CD4-positive, alpha-beta T cell treated with Interleukin-12 subunit alpha and Interleukin-12 subunit beta, for 1 hour (primary cell): ENCODE data around the gene NPIPB2.
"Not testable (repeated sequence)": the region's sequence is repeated elsewhere in the genome, so short reads cannot be mapped to it uniquely, and the experiment has no call there.

Source experiments
- DNase-seq: peaks from one replicate; pipeline ENCODE4 v3.0.0-alpha.2; 2020

Gene NPIPB2

GRCh38 chr16:11957591-11958395, 15.9 kb upstream of the NPIPB2 start:
- DNase-seq = no peak

- no peak for DNase-seq
These were observed 14.7 kb upstream of the NPIPB2 start for GRCh38 chr16:11956558-11956957.

- DNase-seq = no peak
These were observed 13.9 kb upstream of the NPIPB2 start for GRCh38 chr16:11955713-11956123.

GRCh38 chr16:11953576-11953975, 11.7 kb upstream of the NPIPB2 start:
- not testable (repeated sequence) for DNase-seq

GRCh38 chr16:11950388-11950787, 8.5 kb upstream of the NPIPB2 start:
- DNase-seq = no peak

GRCh38 chr16:11949527-11949926, 7.7 kb upstream of the NPIPB2 start:
- DNase-seq = peak; percentile 9

GRCh38 chr16:11948819-11949218, 7.0 kb upstream of the NPIPB2 start:
- no peak for DNase-seq

GRCh38 chr16:11946433-11946832, 4.6 kb upstream of the NPIPB2 start:
- DNase-seq = no peak

GRCh38 chr16:11927350-11927749, 14.5 kb downstream of the NPIPB2 start:
- not testable (repeated sequence) for DNase-seq

GRCh38 chr16:11924046-11924445, 17.8 kb downstream of the NPIPB2 start:
- not testable (repeated sequence) for DNase-seq

- DNase-seq = no peak
These were observed 25.1 kb downstream of the NPIPB2 start for GRCh38 chr16:11916524-11917285.

GRCh38 chr16:11915644-11916523, 26.0 kb downstream of the NPIPB2 start, which contains the start of gene GSPT1:
GSPT1 (minus strand) TSS chr16:11915956; CDS start chr16:11915720, 236 bp downstream.
- peak; percentile 99 for DNase-seq

GRCh38 chr16:11915114-11915643, 26.7 kb downstream of the NPIPB2 start:
- DNase-seq = no peak

- peak; percentile 45 for DNase-seq
These were observed 27.4 kb downstream of the NPIPB2 start for GRCh38 chr16:11914210-11915113.

GRCh38 chr16:11913425-11914079, 28.3 kb downstream of the NPIPB2 start:
- DNase-seq = peak; percentile 69

- no peak for DNase-seq
These were observed 31.9 kb downstream of the NPIPB2 start for GRCh38 chr16:11909653-11910545.

- no peak for DNase-seq
These were observed 34.5 kb downstream of the NPIPB2 start for GRCh38 chr16:11907160-11907970.

GRCh38 chr16:11903906-11904305, 37.9 kb downstream of the NPIPB2 start:
- no peak for DNase-seq

GRCh38 chr16:11901091-11901490, 40.8 kb downstream of the NPIPB2 start:
- DNase-seq = no peak
